ENCODE results near the gene FTH1. TPM values are rescaled to one million over a fixed set of nuclear protein-coding genes. Genes with fewer than 3 reads are reported as not detected.

FTH1 gene
- total RNA-seq, 2 donors from 2014 or later, result 5,286 to 5,395 TPM

DNA sequence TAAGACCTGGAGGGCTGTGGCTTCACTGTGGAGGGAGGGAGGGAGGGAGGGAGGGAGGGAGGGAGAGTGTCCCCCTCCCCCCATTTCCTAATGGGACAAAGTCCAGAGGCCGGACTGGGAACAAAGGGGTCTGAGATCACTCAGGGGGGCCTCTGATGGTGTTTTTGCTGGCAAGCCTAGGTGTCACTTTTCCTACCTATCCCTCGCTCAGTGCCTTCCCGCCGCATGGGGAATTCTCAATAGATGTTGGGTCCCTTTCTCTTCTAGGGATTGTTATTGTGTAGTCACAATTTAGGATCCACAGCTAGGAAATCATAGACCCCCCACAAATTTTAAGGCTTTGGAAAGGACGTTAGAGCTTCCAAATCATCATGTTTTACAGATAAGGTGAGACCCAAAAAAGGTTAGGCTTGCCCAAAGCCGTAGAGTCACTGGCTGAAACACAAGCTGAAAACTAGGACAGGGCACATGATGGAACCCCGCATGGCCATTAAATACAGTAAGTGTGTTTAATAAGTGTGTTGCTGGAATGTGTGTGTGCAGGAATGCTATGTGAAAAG is 4.8 kb upstream of the FTH1 start:
- Histone ChIP-seq H3K36me3 (no peaks in the 10 kb centered on the region), H3K27me3 (no peaks in the 10 kb centered on the region), H3K4me3 (no peak overlapping the region), H3K9ac (ENCODE audit: low read depth in 2 of 2, low read length in 2 of 2) (peak overlapping the region; percentile 42 to 84), H3K9me3 (no peaks in the 10 kb centered on the region), H3K27ac (peak overlapping the region; percentile 86), H3K4me1 (peaks cover 39% of the 10 kb centered on the region)
- intact Hi-C loops (cut with DNase I), result no loop called here
- TF ChIP-seq, protein P1, sequence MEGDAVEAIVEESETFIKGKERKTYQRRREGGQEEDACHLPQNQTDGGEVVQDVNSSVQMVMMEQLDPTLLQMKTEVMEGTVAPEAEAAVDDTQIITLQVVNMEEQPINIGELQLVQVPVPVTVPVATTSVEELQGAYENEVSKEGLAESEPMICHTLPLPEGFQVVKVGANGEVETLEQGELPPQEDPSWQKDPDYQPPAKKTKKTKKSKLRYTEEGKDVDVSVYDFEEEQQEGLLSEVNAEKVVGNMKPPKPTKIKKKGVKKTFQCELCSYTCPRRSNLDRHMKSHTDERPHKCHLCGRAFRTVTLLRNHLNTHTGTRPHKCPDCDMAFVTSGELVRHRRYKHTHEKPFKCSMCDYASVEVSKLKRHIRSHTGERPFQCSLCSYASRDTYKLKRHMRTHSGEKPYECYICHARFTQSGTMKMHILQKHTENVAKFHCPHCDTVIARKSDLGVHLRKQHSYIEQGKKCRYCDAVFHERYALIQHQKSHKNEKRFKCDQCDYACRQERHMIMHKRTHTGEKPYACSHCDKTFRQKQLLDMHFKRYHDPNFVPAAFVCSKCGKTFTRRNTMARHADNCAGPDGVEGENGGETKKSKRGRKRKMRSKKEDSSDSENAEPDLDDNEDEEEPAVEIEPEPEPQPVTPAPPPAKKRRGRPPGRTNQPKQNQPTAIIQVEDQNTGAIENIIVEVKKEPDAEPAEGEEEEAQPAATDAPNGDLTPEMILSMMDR (IDR thresholded peaks at IDR 0.05), result no peak
- DNase-seq, result no peak

DNA sequence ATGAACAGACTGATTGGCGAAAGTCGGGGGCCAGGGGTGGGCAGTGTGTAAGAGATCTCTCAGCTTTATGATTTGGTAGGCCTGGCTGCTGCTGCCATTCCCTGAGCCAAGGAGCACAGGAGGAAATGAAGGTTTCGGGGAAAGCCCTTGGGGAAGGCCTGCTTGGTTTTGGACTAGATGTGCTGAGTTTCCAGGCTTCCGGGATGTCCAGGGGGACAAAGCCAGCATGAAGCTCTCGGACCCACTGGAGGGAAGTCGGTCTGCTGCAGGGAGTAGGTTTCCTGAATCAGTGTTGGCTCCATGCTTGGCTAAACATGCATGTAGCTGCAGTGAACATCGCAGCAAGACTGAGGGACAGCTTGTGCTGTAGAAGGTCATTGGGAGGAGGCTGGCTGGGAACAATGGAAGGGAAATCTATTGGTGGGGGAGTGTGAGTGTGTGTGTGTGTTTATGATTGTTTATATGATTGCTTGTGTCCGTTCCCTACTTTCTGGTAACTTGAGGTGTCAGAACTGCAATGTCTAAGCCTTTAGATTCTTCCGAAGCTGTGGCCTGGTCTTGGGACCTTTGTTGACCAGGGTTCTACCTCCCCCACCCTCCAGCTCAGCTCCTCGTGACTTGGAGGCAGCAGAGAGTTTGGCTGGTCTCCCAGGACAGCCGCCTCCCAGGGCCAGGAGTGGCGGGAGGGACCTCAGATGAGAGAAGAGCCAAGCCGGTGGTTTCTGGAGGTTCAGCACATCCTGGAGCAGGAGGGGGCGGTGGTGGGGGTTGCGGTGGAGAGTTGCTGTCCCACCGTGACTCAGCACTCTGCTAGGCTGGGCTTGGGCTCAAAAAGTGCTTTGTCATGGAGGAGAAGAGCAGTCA is 4.0 kb upstream of the FTH1 start:
- peak overlapping the region; percentile 86 for H3K27ac ChIP-seq
- intact Hi-C loops (cut with DNase I), result no loop called here
- TF ChIP-seq, protein P1 (IDR thresholded peaks at IDR 0.05), result no peak
- H3K9me3 ChIP-seq, result no peaks in the 10 kb centered on the region
- no peaks in the 10 kb centered on the region for H3K36me3 ChIP-seq
- peaks cover 36% of the 10 kb centered on the region for H3K4me1 ChIP-seq
- peak overlapping the region in 1 of 2 donors; percentile 87 for H3K9ac ChIP-seq (ENCODE audit: low read depth in 2 of 2, low read length in 2 of 2)
- peak; percentile 97 for DNase-seq
- no peak overlapping the region for H3K4me3 ChIP-seq
- H3K27me3 ChIP-seq, result no peaks in the 10 kb centered on the region

DNA sequence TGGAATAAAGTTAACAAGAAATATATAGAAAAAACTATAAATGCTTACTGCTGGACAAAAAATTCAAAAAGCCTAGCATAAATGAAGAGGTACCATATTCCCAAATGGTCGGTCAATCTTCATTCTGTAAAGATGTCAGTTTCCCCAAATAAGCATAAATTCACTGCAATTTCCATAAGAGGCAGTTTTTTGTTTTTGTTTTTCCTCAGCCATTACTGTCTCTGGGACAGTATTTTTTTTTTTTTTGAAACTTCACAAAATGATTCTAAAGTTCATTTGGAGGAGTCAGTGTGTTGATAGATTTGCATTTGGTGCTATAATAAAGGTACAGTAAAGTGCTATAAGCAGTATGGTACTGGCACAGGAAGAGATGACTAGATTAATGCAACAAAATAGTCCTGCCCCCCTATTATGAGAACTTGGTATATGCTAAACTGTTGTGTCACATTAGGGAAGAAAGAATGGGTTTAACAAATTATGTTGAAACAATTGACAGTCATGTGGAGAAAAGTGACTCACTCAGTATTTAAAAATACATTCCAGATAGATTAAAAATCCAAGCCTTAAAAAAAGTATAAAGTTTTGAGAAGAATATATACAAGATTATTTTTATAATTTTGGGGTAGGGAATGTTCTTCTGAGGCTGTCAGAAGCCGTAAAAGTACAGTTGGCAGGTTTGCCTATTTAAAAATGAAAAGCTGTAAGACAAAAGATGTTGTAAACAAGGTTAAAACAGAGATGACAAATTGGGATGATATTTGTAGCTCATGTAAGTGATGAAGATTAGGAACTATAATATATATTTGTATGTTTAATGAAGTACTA is 2.6 kb upstream of the FTH1 start:
- no peaks in the 10 kb centered on the region for H3K27me3 ChIP-seq
- peaks cover 35% of the 10 kb centered on the region for H3K4me1 ChIP-seq
- intact Hi-C loops (cut with DNase I), result no loop called here
- H3K9ac ChIP-seq (ENCODE audit: low read depth in 2 of 2, low read length in 2 of 2), result no peak overlapping the region
- no peak overlapping the region for H3K4me3 ChIP-seq
- DNase-seq, result no peak
- no peaks in the 10 kb centered on the region for H3K9me3 ChIP-seq
- H3K27ac ChIP-seq, result peak overlapping the region; percentile 86
- TF ChIP-seq, protein P1 (IDR thresholded peaks at IDR 0.05), result no peak
- peaks cover 3% of the 10 kb centered on the region for H3K36me3 ChIP-seq

DNA sequence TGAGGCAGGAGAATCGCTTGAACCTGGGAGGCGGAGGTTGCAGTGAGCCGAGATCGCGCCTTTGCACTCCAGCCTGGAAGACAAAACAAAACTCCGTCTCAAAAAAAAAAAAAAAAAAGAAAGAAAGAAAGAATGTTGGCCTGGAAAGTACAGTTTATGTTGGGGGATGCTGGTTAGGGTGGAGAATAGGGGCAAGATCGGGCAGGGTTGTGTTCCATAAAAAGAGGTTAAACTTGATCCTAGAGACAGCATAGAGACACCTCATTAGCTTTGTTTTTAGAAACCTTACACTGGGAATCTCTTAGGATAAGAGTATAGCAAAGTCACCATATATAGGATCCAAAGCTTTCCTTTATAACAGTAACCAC is 1.9 kb upstream of the FTH1 start:
- intact Hi-C loops (cut with DNase I), result no loop called here
- DNase-seq, result no peak
- H3K9ac ChIP-seq (ENCODE audit: low read depth in 2 of 2, low read length in 2 of 2), result no peak overlapping the region
- peaks cover 8% of the 10 kb centered on the region for H3K36me3 ChIP-seq
- peaks cover 33% of the 10 kb centered on the region for H3K4me1 ChIP-seq
- H3K27me3 ChIP-seq, result no peaks in the 10 kb centered on the region
- TF ChIP-seq, protein P1 (IDR thresholded peaks at IDR 0.05), result no peak
- no peaks in the 10 kb centered on the region for H3K9me3 ChIP-seq
- H3K4me3 ChIP-seq, result no peak overlapping the region
- peak overlapping the region; percentile 98 for H3K27ac ChIP-seq

DNA sequence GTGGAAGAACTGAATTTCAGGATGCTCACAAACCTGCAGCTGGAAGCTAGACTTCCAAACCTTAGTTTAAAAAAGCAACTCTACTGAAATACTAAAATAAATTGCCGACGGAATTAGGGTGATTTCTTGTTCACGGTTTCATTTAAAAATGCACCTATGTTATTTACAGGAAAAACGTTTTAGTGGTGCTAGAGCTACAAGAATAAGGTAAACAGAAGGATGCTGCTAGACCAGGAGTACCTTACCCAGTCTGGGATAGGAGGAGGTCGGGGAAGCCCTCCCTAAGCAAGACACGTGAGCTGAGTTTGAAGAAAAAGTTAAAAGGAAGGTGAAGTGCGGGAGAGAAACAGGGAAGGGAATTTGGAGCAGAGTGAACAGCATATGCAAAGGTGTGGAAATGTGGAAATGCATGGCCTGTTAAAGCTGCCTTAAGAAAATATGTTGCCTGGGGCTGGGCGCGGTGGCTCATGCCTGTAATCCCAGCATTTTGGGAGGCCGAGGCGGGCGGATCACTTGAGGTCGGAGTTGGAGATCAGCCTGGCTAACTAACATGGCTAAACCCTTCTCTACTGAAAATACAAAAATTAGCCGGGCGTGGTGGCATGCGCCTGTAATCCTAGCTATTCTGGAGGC is 1.4 kb upstream of the FTH1 start:
- Histone ChIP-seq H3K4me3 (peak overlapping the region; percentile 94), H3K9me3 (no peaks in the 10 kb centered on the region), H3K27ac (peak overlapping the region; percentile 98), H3K27me3 (no peaks in the 10 kb centered on the region), H3K9ac (ENCODE audit: low read depth in 2 of 2, low read length in 2 of 2) (peak overlapping the region; percentile 92 to 94), H3K36me3 (peaks cover 8% of the 10 kb centered on the region), H3K4me1 (peaks cover 30% of the 10 kb centered on the region)
- intact Hi-C loops (cut with DNase I), result no loop called here
- DNase-seq, result no peak
- TF ChIP-seq, protein P1 (IDR thresholded peaks at IDR 0.05), result no peak

All from colonic mucosa (tissue), 4 donors.